Measurements from ENCODE around the gene SPRR1B.
"Not testable (repeated sequence)": the region's sequence is repeated elsewhere in the genome, so short reads cannot be mapped to it uniquely, and the experiment has no call there.

Gene SPRR1B, protein sequence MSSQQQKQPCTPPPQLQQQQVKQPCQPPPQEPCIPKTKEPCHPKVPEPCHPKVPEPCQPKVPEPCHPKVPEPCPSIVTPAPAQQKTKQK

DNA sequence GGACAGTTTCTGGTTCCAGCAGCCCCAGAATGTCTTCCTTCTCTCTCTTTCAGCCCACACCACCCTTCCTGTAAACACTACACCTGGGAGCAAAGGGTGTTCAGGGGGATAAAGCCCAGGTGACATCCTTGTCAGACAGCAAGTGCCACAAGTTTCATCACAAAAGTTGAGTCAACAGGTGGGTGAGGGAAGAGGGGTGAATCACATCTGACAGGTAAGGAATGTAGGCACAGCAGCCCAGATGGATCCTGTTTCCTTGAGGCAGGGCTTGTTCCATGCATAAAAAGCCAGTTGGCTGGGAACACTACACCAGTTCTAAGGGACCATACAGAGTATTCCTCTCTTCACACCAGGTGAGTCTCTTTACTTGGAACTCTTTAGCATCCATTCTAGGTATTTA, at the start of gene SPRR1B:
TSS of gene SPRR1B (plus strand) at position 309 of the 400 bp plus-strand sequence. CDS start 1,143 bp downstream, outside the sequence.
- no peak for DNase-seq

DNA sequence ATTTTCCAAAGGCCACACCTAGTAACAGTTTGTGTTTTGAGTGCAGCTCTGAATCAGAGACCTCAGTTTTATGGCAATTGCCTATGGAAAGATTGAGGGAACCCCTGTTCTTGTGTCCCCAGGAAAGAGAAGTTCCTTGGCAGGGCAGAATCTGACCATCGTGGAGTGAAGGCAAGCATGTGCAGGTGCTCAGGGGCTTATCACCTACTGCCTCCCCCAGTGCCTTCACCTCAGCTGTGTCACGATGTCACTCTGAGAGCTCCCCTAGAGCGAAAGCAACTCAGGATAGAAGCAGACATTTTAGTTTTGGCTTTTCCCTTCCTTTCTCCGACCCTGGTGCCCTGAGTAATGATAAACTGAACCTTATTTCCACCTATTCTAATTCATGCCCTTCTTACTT, 48.9 kb upstream of the SPRR1B start:
- no peak for DNase-seq

DNA sequence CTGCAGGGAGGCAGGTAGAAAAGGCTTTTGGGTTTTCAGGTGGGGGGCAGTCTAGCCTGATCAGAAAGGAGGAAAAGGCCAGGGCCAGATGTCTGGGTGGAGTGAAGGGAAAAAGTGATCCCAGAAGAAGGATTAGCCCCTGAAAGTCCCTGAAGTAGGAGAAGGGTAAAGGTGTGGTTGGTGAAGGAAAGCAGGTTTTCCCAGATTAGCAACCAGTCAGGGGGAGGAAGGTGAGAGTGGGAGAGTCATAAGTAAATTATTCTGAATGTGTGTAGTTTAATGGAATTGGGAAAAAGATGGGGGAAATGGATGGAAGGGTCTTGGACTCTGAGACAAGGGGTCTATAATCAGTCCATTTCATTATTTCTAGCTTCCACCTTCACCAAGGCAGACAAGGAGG, 47.8 kb upstream of the SPRR1B start:
- no peak for DNase-seq

DNA sequence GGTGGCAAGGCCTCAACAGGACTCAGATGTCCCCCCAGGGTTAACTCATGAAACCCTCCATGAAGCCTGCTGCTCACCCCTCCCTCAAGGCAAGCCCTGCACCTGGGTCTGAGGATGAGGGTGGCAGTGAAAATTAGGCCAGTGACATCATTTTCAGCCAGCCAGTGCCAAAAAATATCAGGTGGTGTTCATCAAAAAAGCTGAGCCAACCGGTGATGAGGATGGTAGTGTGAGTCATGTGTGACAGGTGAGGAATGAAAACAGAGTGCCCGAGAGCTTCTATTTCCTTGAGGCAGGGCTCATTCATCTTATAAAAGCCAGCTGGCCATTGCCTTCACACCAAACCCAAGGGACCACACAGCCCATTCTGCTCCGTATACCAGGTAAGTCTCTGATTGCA, 47.3 kb upstream of the SPRR1B start, which contains the start of gene SPRR1A:
TSS of gene SPRR1A (plus strand) at position 339 of the 400 bp plus-strand sequence. CDS start 1,150 bp downstream, outside the sequence.
- DNase-seq, result no peak

DNA sequence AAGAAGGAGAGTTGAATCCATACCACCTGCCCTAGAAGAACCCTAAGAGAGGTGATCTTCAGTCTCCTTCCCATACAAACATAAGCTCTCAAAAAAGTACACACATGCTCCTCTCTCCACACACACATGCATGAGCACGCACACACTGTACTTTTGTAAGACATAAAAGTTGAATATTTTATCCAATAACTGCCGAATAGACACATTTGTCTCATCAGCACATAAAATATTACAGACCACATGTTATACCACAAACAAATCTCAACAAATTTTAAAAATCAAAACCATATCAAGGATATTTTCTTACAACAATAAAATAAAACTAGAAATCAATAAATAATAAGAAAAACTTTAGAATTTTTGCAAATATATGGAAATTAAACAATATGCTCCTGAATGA, 44.4 kb upstream of the SPRR1B start:
- DNase-seq, result no peak

DNA sequence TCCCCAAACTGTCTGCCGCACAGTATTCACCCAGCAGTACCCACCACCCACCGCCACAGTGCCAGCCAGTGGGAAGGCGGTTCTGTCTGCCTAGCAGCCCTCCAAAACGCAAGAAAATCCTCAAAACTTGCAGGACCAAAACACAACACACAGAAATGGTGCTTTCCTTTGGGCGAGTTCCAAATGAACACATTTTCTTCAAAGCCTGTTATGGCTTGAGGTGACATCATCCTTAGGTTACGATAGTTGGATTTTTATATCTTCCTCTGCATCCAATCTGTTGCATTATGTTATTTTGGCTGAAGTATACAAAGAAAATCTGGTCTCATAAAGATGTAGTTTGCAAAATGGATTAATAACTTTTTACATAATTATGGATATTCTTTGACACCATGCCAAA, 37.8 kb upstream of the SPRR1B start:
- DNase-seq, result no peak

DNA sequence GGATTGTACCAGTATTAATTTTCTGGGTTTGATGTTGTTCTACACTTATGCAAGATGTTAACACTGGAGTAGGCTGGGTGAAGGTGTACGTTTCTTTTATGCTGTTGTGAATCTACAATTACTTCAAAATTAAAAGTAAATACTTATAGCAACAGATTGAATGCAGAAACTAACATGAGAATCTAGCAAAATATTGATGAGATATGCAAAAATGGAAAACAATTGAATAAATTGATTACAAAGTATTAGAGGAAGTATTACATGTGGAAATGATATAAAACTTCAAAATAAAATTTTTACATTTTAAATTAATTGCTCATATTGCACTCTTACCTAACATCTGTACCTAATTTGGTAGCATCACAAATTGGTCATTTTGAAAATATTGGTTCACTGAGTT, 35.2 kb upstream of the SPRR1B start:
- no peak for DNase-seq

DNA sequence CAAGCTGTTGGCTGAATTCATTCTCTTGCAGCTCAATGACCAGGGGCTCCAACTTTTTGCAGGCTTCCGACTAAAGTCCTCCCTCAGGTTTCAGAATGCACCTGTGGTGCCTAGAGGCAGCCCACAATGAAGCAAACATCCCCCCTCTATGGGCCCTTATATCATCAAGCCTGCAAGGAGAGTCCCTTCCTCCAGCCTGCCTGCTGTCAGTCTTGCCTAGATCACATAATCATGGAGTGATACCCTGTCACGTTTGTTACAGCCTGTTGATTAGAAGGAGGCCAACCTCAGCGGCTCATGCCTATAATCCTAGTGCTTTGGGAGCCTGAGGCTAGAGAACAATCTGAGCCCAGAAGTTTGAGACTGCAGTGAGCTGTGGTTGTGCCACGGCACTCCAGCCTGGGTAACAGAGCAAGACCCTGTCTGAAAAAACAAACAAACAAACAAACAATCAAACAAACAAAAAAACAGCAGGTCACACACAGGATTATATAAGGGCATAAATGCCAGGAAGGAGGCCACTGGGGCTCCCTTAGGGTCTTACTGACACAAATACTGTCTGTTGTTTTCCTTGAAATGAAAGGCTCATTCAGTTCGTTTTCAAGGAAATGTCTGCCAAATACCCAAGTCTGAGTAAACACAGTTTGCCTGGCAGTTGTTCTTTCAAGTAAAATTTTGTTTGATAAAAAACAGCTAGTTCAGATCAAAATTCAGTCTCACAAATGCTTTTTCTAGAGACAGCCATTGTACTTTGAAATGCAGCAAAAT, 34.2 kb upstream of the SPRR1B start:
- no peak for DNase-seq

DNA sequence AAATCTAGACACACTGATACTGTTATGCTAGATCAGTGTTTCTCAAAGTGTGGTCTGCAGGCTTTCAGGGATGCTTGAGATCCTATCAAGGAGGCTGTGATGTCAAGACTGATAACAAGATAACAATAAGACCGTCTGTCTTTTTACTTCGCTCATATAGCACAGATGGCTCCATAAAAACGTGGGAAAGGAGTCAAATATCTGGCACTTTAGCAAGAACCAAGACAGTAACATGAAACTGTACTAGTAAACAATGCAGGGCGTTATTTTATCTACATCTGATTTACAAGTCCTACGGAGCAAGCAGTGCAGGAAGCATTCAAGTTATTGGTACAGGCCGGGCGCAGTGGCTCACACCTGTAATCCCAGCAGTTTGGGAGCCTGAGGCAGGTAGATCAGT, 33.1 kb upstream of the SPRR1B start:
- no peak for DNase-seq

DNA sequence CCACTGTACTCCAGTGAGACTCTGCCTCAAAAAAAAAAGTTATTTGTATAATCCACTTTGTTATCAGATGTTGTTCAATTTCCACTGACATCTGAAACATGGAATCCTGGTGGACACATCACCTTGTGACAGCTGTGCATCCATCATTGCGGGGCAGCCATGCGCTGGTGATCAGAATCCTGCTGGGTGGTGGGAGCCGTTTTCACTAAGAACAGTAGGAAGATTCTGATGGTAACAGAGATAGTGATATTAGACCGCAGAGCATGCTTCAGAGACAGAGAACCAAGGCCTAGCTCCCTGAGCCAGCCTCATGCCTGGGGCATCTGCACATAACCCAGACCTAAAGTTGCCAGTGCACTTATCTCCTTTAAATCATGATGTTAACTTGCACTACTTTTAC, 32.5 kb upstream of the SPRR1B start:
- no peak for DNase-seq

DNA sequence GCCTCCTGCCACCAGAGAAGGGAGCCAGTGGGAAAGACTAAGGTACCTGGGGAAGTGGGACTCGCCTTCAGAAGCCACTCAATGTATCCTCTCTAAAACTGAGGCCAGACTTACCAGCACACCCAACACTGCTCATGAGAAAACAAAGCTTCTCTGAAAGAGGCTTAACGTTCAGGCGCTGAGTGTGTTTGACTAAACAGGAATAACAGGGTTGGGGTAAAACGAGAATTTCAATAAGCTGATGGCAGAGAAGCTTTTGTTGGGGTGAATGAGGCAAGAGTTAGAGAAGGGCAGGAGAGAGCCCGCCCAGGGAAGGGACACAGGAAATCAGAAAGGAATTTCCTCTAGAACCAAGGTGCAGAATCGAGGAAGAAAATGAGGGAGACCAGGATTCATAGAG, 31.2 kb upstream of the SPRR1B start:
- DNase-seq, result no peak

DNA sequence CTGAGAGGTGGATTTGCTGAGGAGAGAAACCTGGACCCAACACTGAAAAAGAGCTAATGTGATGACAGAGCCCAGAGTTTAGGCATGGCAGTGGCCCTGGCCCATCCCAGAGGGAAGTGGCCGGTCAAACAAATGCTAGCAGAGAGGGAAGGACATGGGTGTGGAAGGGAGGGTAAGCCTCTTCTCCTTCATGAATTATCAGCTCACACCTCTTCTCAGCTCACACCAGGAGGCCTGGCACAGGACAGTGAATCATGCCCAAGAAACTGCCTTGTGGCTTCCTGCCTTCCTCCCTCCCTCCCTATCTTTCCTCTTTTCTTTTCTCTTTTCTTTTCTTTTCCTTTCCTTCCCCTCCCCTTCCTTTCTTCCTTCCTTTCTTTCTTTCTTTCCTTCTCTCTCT, 30.7 kb upstream of the SPRR1B start:
- no peak for DNase-seq

DNA sequence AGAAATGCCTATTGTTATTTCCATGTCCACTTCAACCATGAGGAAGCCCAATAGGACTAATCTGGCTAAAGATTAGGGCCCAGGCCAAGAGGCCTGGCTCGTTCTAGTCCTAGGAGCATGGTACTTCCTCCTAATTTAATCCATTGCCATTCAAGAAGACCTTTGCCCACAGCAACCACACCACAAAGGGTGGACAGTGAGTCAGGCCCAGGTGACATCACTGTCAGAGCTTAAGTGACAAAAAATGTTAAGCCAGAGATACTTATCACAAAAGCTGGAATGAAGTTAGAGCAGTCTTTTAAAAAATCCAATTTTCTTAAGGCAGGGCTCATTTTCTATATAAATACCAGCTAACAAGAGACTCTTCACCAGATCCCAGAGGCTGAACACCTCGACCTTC, 29.6 kb upstream of the SPRR1B start, which contains the start of gene SPRR3:
TSS of gene SPRR3 (plus strand) at position 368 of the 400 bp plus-strand sequence. CDS start 1,272 bp downstream, outside the sequence.
- no peak for DNase-seq

DNA sequence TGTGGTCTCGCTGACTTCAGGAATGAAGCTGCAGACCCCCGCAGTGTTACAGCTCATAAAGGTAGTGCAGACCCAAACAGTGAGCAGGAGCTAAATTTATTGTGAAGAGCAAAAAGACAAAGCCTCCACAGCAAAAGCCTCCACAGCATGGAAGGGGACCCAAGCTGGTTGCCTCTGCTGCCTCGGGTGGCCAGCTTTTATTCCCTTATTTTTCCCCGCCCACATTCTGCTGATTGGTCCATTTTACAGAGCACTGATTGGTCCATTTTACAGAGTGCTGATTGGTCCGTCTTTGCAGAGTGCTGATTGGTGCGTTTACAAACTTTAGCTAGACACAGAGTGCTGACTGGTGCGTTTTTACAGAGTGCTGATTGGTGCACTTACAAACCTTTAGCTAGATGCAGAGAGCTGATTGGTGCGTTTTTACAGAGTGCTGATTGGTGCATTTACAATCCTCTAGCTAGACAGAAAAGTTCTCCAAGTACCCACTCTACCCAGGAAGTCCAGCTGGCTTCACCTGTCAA, 19.7 kb upstream of the SPRR1B start:
- DNase-seq, result not testable (repeated sequence)

DNA sequence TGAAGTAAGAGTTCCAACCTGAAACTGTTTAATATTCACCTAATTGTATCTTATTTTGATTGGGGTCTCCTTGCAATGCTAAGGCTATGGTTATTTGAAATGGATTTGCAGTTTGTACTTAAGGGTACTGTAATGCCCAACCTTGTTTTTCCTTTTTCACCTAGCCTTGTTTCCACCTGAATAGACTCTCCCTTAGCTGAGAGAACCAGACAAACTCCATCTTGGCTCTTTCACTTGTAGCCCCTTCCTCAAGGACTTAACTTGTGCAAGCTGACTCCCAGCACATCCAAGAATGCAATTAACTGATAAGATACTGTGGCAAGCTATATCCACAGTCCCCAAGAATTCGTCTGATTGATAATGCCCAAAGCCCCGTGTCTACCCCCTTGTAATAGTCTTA, 9.2 kb upstream of the SPRR1B start:
- DNase-seq, result not testable (repeated sequence)

DNA sequence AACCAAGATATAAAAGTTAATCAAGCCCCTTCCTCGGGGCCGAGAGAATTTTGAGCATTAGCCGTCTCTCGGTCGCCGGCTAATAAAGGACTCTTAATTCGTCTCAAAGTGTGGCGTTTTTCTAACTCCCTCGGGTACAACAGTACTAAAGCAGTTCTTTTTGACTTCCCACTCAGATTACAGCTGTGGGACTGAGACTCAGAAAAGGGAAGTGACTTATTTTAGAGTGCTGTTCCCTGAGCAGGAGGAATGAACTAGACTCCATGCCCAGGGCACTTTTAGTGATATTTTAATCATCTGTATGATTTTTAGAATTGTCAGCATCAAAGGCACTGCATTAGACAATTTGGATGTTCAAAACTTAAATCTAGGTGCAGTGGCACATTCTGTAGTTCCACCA, 8.7 kb upstream of the SPRR1B start:
- DNase-seq, result not testable (repeated sequence)

DNA sequence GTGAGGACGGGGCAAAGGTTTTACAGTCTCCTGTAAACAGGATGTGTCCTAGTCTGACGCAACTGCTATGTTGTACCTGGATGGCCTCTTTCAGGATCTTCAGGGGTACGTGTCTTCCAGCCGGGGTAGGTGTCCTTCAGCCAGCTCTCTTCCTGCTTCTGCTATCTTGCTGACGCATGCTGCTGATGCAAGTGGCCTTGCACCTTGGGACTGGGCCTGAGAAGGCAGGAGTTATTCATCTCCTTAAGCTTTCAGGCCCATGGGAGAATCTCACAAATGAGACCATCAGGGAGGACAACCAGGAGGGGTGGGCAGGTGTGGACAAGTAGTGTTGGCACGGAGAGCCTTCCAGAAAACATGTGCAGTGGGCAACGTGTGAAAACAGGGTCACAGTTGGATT, 7.9 kb upstream of the SPRR1B start:
- DNase-seq, result no peak

DNA sequence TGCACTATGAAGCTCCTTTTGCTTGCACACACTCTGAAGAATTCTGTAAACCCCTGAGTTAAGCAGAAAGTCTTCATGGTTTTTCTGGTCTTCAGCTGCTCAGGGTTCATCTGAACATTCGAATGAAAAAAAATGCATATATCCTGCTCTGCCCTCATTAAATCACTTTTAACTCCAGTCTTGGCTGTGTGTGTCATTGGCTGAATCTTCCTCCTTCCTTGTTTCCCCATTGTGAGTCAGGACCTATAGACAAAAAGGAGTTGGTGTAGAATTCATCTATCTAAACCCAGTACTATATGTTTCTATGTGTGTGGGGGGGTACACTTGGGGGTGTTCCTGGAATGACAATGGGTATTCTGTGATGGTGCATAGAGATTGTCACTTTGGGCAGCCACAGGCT, 6.6 kb upstream of the SPRR1B start:
- no peak for DNase-seq

DNA sequence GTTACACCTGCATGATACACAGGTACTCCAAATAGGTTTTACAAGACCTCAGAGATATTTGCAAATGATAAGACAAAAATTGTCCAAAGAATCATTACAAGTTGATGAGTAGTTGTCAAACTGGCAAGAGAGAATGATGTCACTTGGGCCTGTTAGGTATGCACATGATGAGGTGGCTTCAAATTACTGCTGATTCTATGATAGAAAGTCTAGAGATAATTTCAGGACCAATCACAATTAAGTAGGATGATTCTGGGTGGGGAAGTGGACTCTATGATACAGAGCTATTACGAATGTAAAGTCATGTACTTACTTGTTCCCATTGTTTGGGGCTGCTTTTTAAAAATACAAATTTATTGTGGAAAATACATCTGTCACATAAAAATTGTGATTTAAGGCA, 5.2 kb upstream of the SPRR1B start:
- no peak for DNase-seq

DNA sequence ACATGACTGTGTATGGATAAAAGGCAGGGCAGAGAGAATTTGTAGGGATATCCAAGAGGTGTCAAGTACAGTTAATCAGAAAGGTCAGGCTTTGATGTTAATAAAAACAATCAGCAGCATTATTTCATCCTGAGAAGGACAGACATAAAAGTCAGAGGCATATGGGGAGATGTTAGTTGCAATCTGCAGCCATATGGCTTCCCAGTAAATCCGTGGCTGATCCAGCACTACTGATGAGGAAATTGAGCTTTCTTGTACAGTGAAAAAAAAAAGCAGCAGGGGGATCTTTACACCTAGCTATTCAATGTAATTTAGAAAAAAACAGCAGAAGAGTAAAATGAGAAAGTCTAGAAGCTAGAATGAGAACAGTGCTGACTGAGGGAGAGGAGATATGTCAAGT, 2.2 kb upstream of the SPRR1B start:
- no peak for DNase-seq

DNA sequence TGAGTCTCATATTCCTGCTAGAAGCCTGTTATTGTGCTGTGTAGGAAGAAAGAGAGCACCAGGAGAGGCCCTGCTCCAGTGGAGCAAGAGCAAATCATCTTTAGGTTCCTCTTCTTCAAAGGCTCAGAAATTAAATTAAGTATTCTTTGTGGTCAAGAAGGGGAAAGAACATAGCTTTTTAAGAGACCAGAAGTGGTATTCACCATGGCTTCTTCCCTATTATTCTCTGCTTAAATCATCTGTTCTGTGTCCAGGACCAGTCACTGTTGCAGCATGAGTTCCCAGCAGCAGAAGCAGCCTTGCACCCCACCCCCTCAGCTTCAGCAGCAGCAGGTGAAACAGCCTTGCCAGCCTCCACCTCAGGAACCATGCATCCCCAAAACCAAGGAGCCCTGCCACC, 1.1 kb downstream of the SPRR1B start:
- DNase-seq, result no peak

DNA sequence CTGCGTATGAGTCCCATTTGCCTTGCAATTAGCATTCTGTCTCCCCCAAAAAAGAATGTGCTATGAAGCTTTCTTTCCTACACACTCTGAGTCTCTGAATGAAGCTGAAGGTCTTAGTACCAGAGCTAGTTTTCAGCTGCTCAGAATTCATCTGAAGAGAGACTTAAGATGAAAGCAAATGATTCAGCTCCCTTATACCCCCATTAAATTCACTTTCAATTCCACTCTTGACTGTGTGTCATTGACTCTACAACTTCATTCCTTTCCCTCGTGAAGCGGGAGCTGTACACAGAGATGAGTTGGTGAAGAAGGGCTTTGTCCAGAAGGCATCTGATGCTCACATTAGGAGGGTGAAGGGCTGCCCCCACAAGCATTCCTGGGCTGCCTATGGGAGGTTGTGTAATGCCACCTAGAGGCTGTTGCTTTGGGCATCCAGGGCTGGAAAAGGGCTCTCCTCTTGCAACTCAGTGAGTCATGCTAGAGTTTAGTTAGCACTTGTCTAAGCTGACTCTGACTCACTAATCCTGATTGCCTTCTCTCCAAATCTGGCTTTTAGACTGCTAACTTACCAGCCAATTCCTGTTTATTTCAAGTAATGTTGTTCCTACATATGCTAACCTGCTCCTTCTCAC, 1.8 kb downstream of the SPRR1B start:
- DNase-seq, result no peak

DNA sequence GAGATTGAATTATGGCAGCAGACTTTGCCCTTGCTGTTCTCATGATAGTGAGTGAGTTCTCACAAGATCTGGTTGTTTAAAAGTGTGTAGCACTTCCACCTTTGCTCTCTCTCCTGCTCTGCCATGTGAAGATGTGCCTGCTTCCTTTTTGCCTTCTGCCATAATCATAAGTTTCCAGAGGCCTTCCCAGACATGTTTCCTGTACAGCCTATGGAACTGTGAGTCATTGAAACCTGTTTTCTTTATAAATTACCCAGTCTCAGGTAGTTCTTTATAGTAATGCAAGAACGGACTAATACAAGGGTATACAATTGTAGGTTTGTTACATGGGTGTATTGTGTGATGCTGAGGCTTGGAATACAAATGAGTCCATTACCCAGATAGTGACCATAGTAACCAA, 4.2 kb downstream of the SPRR1B start:
- no peak for DNase-seq
